Measurements from ENCODE around the gene MPV17L2.

MPV17L2 gene
- total RNA-seq: 4.2 to 4.8 (median 4.5) reads per million in 3 donors

DNA sequence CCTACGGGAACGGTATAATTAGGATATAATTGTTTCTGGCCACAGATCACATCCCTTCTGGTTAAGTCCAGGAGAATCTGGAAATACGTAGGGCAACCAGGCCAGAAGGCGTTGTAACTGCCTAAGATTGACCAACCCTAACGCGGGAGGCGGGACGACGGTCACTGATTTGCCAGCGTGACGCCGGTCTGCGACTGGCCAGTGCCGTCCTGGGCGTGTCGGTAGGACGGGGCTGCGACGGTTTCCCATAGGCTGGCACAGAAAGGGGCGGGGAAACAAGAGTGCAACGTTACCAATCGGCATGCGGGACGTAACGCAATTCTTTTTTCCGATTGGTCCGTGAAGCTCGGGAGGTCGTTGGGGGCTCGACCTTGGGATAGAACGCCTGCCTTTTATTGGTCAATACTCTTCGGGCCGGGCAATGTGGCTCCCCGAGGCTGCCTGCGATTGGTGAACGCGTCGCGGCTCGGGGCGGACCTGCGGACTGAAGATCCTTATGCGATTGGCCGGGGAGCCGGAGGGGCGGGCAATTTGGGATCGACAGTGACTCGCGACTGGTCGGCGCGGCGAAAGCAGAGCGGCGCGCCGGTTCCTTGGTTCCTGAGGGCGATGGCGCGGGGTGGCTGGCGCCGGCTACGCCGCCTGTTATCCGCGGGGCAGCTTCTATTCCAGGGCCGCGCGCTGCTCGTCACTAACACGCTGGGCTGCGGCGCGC lies at the start of gene MPV17L2:
MPV17L2 (plus strand) TSS at position 546 of the 715 bp plus-strand sequence; CDS start at position 610, 64 bp downstream.
- H3K4me1 ChIP-seq (ENCODE audit: control insufficient read depth, insufficient read depth, low read length, poor library complexity, severe bottlenecking): peaks cover 16% of the 10 kb centered on the region
- H3K9me3 ChIP-seq (ENCODE audit: control insufficient read depth, low read length): no peaks in the 10 kb centered on the region
- H3K4me3 ChIP-seq (ENCODE audit: insufficient read depth, low read depth, low read length, poor library complexity, severe bottlenecking): peak within 1 kb of the TSS; percentile 76
- peak; percentile 97 to 98 (median 98) for DNase-seq
- peak within 1 kb of the TSS; percentile 66 for H3K27ac ChIP-seq (ENCODE audit: insufficient read depth, low read length, poor library complexity, severe bottlenecking)
- no peaks in the 10 kb centered on the region for H3K27me3 ChIP-seq (replicated peaks; ENCODE audit: control insufficient read depth, insufficient read depth, low read length, poor library complexity, severe bottlenecking)
- peaks cover 4% of the 10 kb centered on the region for H3K36me3 ChIP-seq (ENCODE audit: control insufficient read depth, insufficient read depth, low read length)

- no peaks in the 10 kb centered on the region for H3K4me1 ChIP-seq (ENCODE audit: control insufficient read depth, insufficient read depth, low read length, poor library complexity, severe bottlenecking)
- no peaks in the 10 kb centered on the region for H3K27me3 ChIP-seq (replicated peaks; ENCODE audit: control insufficient read depth, insufficient read depth, low read length, poor library complexity, severe bottlenecking)
- H3K4me3 ChIP-seq (ENCODE audit: insufficient read depth, low read depth, low read length, poor library complexity, severe bottlenecking): no peak overlapping the region
- peaks cover 68% of the 10 kb centered on the region for H3K36me3 ChIP-seq (ENCODE audit: control insufficient read depth, insufficient read depth, low read length)
- DNase-seq: no peak
- H3K9me3 ChIP-seq (ENCODE audit: control insufficient read depth, low read length): no peaks in the 10 kb centered on the region
- H3K27ac ChIP-seq (ENCODE audit: insufficient read depth, low read length, poor library complexity, severe bottlenecking): no peak overlapping the region
These were observed 49.1 kb upstream of the MPV17L2 start for GRCh38 chr19:18143902-18144301.

GRCh38 chr19:18144361-18144760 lies 48.7 kb upstream of the MPV17L2 start:
- Histone ChIP-seq H3K9me3 (ENCODE audit: control insufficient read depth, low read length) (no peaks in the 10 kb centered on the region), H3K27me3 (replicated peaks; ENCODE audit: control insufficient read depth, insufficient read depth, low read length, poor library complexity, severe bottlenecking) (no peaks in the 10 kb centered on the region), H3K27ac (ENCODE audit: insufficient read depth, low read length, poor library complexity, severe bottlenecking) (no peak overlapping the region), H3K36me3 (ENCODE audit: control insufficient read depth, insufficient read depth, low read length) (peaks cover 67% of the 10 kb centered on the region), H3K4me1 (ENCODE audit: control insufficient read depth, insufficient read depth, low read length, poor library complexity, severe bottlenecking) (no peaks in the 10 kb centered on the region), H3K4me3 (ENCODE audit: insufficient read depth, low read depth, low read length, poor library complexity, severe bottlenecking) (no peak overlapping the region)
- no peak for DNase-seq

GRCh38 chr19:18144906-18145305 lies 48.1 kb upstream of the MPV17L2 start:
- H3K4me3 ChIP-seq (ENCODE audit: insufficient read depth, low read depth, low read length, poor library complexity, severe bottlenecking): no peak overlapping the region
- H3K36me3 ChIP-seq (ENCODE audit: control insufficient read depth, insufficient read depth, low read length): peaks cover 67% of the 10 kb centered on the region
- no peaks in the 10 kb centered on the region for H3K9me3 ChIP-seq (ENCODE audit: control insufficient read depth, low read length)
- H3K4me1 ChIP-seq (ENCODE audit: control insufficient read depth, insufficient read depth, low read length, poor library complexity, severe bottlenecking): no peaks in the 10 kb centered on the region
- H3K27me3 ChIP-seq (replicated peaks; ENCODE audit: control insufficient read depth, insufficient read depth, low read length, poor library complexity, severe bottlenecking): no peaks in the 10 kb centered on the region
- no peak overlapping the region for H3K27ac ChIP-seq (ENCODE audit: insufficient read depth, low read length, poor library complexity, severe bottlenecking)
- DNase-seq: no peak

GRCh38 chr19:18145391-18145999 lies 47.5 kb upstream of the MPV17L2 start:
- no peaks in the 10 kb centered on the region for H3K4me1 ChIP-seq (ENCODE audit: control insufficient read depth, insufficient read depth, low read length, poor library complexity, severe bottlenecking)
- H3K9me3 ChIP-seq (ENCODE audit: control insufficient read depth, low read length): no peaks in the 10 kb centered on the region
- H3K4me3 ChIP-seq (ENCODE audit: insufficient read depth, low read depth, low read length, poor library complexity, severe bottlenecking): no peak overlapping the region
- H3K27ac ChIP-seq (ENCODE audit: insufficient read depth, low read length, poor library complexity, severe bottlenecking): peak overlapping the region; percentile 6
- H3K36me3 ChIP-seq (ENCODE audit: control insufficient read depth, insufficient read depth, low read length): peaks cover 64% of the 10 kb centered on the region
- no peaks in the 10 kb centered on the region for H3K27me3 ChIP-seq (replicated peaks; ENCODE audit: control insufficient read depth, insufficient read depth, low read length, poor library complexity, severe bottlenecking)
- DNase-seq: no peak

DNA sequence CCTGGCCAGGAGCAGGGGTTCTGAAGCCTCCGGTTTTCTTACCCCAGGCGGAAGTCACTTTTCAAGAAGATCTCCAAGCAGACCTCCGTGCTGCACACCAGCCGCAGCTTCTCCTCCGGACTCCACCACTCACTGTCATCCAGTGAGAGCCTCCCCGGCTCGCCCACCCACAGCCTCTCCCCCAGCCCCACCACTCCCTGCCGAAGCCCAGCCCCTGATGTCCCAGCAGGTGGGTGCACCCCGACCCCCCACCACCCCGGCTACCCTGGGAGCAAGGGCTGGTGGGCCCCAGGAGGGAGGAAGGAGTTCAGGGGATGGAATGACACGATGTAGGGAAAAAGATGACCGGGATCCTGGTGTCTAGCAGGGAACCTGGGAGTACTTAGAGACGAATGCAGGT lies 45.6 kb upstream of the MPV17L2 start:
- no peak for DNase-seq
- Histone ChIP-seq H3K27ac (ENCODE audit: insufficient read depth, low read length, poor library complexity, severe bottlenecking) (no peak overlapping the region), H3K4me1 (ENCODE audit: control insufficient read depth, insufficient read depth, low read length, poor library complexity, severe bottlenecking) (peaks cover 7% of the 10 kb centered on the region), H3K36me3 (ENCODE audit: control insufficient read depth, insufficient read depth, low read length) (peaks cover 51% of the 10 kb centered on the region), H3K27me3 (replicated peaks; ENCODE audit: control insufficient read depth, insufficient read depth, low read length, poor library complexity, severe bottlenecking) (no peaks in the 10 kb centered on the region), H3K9me3 (ENCODE audit: control insufficient read depth, low read length) (no peaks in the 10 kb centered on the region), H3K4me3 (ENCODE audit: insufficient read depth, low read depth, low read length, poor library complexity, severe bottlenecking) (no peak overlapping the region)

DNA sequence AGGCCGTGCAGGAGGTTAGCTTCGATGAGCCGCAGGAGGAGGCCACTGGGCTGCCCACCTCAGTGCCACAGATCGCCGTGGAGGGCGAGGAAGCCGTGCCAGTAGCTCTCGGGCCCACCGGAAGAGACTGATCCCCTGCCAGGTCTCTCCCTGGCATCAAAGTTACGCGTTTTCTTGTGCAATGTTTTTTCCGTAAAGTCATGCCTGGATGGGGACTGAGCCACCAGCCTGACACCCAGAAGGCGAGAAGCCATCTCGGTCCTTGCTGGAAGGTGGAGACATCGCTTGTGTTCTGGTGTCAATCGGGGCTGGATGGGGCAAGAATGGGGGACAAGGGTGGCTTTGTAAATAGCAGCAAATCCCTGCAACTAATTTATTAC lies 43.4 kb upstream of the MPV17L2 start:
- H3K4me3 ChIP-seq (ENCODE audit: insufficient read depth, low read depth, low read length, poor library complexity, severe bottlenecking): no peak overlapping the region
- H3K27ac ChIP-seq (ENCODE audit: insufficient read depth, low read length, poor library complexity, severe bottlenecking): no peak overlapping the region
- H3K27me3 ChIP-seq (replicated peaks; ENCODE audit: control insufficient read depth, insufficient read depth, low read length, poor library complexity, severe bottlenecking): no peaks in the 10 kb centered on the region
- peaks cover 21% of the 10 kb centered on the region for H3K4me1 ChIP-seq (ENCODE audit: control insufficient read depth, insufficient read depth, low read length, poor library complexity, severe bottlenecking)
- no peaks in the 10 kb centered on the region for H3K9me3 ChIP-seq (ENCODE audit: control insufficient read depth, low read length)
- H3K36me3 ChIP-seq (ENCODE audit: control insufficient read depth, insufficient read depth, low read length): peaks cover 29% of the 10 kb centered on the region
- no peak for DNase-seq

GRCh38 chr19:18150776-18151624 lies 42.0 kb upstream of the MPV17L2 start:
- Histone ChIP-seq H3K36me3 (ENCODE audit: control insufficient read depth, insufficient read depth, low read length) (peaks cover 15% of the 10 kb centered on the region), H3K9me3 (ENCODE audit: control insufficient read depth, low read length) (no peaks in the 10 kb centered on the region), H3K4me1 (ENCODE audit: control insufficient read depth, insufficient read depth, low read length, poor library complexity, severe bottlenecking) (peaks cover 21% of the 10 kb centered on the region)

DNA sequence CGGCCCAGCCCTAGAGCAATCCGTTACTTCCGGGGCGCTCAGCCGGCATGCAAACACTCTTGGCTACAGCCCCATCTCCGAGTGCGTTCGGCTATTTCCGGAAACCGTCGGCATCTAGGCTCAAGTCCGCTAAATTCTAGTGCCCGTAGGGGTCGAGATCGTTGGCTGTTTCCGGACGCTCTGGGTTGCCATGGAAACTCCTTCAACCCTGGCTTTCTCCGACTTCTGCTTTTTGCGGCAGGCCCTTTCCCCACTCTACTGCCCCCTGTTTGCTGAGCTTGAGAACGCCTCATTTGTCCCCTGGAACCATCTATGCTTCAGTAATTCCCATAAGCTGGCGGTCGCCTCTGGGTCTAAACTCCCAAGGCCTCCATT lies 40.6 kb upstream of the MPV17L2 start:
- Histone ChIP-seq H3K9me3 (ENCODE audit: control insufficient read depth, low read length) (no peaks in the 10 kb centered on the region), H3K4me3 (ENCODE audit: insufficient read depth, low read depth, low read length, poor library complexity, severe bottlenecking) (peak overlapping the region; percentile 63), H3K27ac (ENCODE audit: insufficient read depth, low read length, poor library complexity, severe bottlenecking) (peak overlapping the region; percentile 83), H3K36me3 (ENCODE audit: control insufficient read depth, insufficient read depth, low read length) (peaks cover 3% of the 10 kb centered on the region), H3K4me1 (ENCODE audit: control insufficient read depth, insufficient read depth, low read length, poor library complexity, severe bottlenecking) (peaks cover 21% of the 10 kb centered on the region), H3K27me3 (replicated peaks; ENCODE audit: control insufficient read depth, insufficient read depth, low read length, poor library complexity, severe bottlenecking) (no peaks in the 10 kb centered on the region)
- peak; percentile 91 to 97 (median 93) for DNase-seq

More at GRCh38 chr19:18150776-18151624, 42.0 kb upstream of the MPV17L2 start:
- Histone ChIP-seq H3K27me3 (replicated peaks; ENCODE audit: control insufficient read depth, insufficient read depth, low read length, poor library complexity, severe bottlenecking) (no peaks in the 10 kb centered on the region), H3K4me3 (ENCODE audit: insufficient read depth, low read depth, low read length, poor library complexity, severe bottlenecking) (no peak overlapping the region), H3K27ac (ENCODE audit: insufficient read depth, low read length, poor library complexity, severe bottlenecking) (peak overlapping the region; percentile 25)
- no peak for DNase-seq

Data from effector memory CD4-positive, alpha-beta T cell (primary cell).